ENCODE data around the gene PRAMEF12. TPM values are rescaled to one million over a fixed set of nuclear protein-coding genes. Genes with fewer than 3 reads are reported as not detected.
"Not testable (repeated sequence)": the region's sequence is repeated elsewhere in the genome, so short reads cannot be mapped to it uniquely, and the experiment has no call there.

The PRAMEF12 gene
- total RNA-seq (2014; rRNA removed; shearing (Covaris generic)): not detected in 2 replicates

GRCh38 chr1:12773438-12773837 lies at the start of gene PRAMEF12:
TSS of gene PRAMEF12 (plus strand) at chr1:12773738. CDS start at chr1:12774868, 1,130 bp downstream.
- no peak within 1 kb of the TSS for H3K4me3 ChIP-seq
- H3K9me3 ChIP-seq (replicated peaks): no peaks in the 10 kb centered on the region
- H3K4me1 ChIP-seq: no peaks in the 10 kb centered on the region
- H3K27me3 ChIP-seq: peaks cover 11% of the 10 kb centered on the region; the same call in 1 of the 2 replicates
- no peak within 1 kb of the TSS for H3K27ac ChIP-seq
- no peak for DNase-seq
- H3K36me3 ChIP-seq: no peaks in the 10 kb centered on the region

- H3K4me3 ChIP-seq: no peak overlapping the region
- no peak for DNase-seq
- no peak overlapping the region for H3K27ac ChIP-seq
- no peaks in the 10 kb centered on the region for H3K36me3 ChIP-seq
- no peaks in the 10 kb centered on the region for H3K4me1 ChIP-seq
- H3K27me3 ChIP-seq: no peaks in the 10 kb centered on the region; the same call in 1 of the 2 replicates
- H3K9me3 ChIP-seq (replicated peaks): no peaks in the 10 kb centered on the region; the same call in 1 of the 2 replicates
Observed at GRCh38 chr1:12728391-12728790, 45.1 kb upstream of the PRAMEF12 start.

GRCh38 chr1:12730156-12730555 lies 43.4 kb upstream of the PRAMEF12 start:
- DNase-seq: no peak
- Histone ChIP-seq H3K27ac (no peak overlapping the region), H3K27me3 (no peaks in the 10 kb centered on the region)

GRCh38 chr1:12731084-12731483 lies 42.5 kb upstream of the PRAMEF12 start:
- H3K27me3 ChIP-seq; H3K9me3 ChIP-seq (replicated peaks); H3K36me3 ChIP-seq; H3K4me3 ChIP-seq; DNase-seq; H3K4me1 ChIP-seq; H3K27ac ChIP-seq: not testable (repeated sequence)

More at GRCh38 chr1:12730156-12730555, 43.4 kb upstream of the PRAMEF12 start:
- H3K4me1 ChIP-seq: no peaks in the 10 kb centered on the region
- H3K4me3 ChIP-seq: no peak overlapping the region
- H3K9me3 ChIP-seq (replicated peaks): no peaks in the 10 kb centered on the region; the same call in 1 of the 2 replicates
- H3K36me3 ChIP-seq: no peaks in the 10 kb centered on the region

GRCh38 chr1:12734651-12735050 lies 38.9 kb upstream of the PRAMEF12 start:
- no peaks in the 10 kb centered on the region; the same call in 1 of the 2 replicates for H3K9me3 ChIP-seq (replicated peaks)
- no peak for DNase-seq

GRCh38 chr1:12738934-12739333 lies 34.6 kb upstream of the PRAMEF12 start:
- no peak for DNase-seq
- Histone ChIP-seq H3K36me3 (no peaks in the 10 kb centered on the region), H3K27ac (no peak overlapping the region), H3K27me3 (no peaks in the 10 kb centered on the region), H3K9me3 (replicated peaks) (no peaks in the 10 kb centered on the region), H3K4me1 (no peaks in the 10 kb centered on the region), H3K4me3 (no peak overlapping the region)

More at GRCh38 chr1:12734651-12735050, 38.9 kb upstream of the PRAMEF12 start:
- no peaks in the 10 kb centered on the region for H3K4me1 ChIP-seq
- H3K27ac ChIP-seq: no peak overlapping the region
- H3K36me3 ChIP-seq: no peaks in the 10 kb centered on the region
- H3K27me3 ChIP-seq: no peaks in the 10 kb centered on the region
- H3K4me3 ChIP-seq: no peak overlapping the region

- Histone ChIP-seq H3K27ac (no peak overlapping the region), H3K4me3 (no peak overlapping the region), H3K4me1 (no peaks in the 10 kb centered on the region), H3K27me3 (no peaks in the 10 kb centered on the region), H3K9me3 (replicated peaks) (no peaks in the 10 kb centered on the region), H3K36me3 (no peaks in the 10 kb centered on the region)
- DNase-seq: no peak
Observed at GRCh38 chr1:12739613-12740012, 33.9 kb upstream of the PRAMEF12 start.

- Histone ChIP-seq H3K4me3 (no peak overlapping the region), H3K27ac (no peak overlapping the region), H3K4me1 (no peaks in the 10 kb centered on the region), H3K27me3 (no peaks in the 10 kb centered on the region), H3K36me3 (no peaks in the 10 kb centered on the region), H3K9me3 (replicated peaks) (no peaks in the 10 kb centered on the region)
- DNase-seq: no peak
Observed at GRCh38 chr1:12741946-12742345, 31.6 kb upstream of the PRAMEF12 start.

GRCh38 chr1:12745126-12745991 lies 28.2 kb upstream of the PRAMEF12 start:
- H3K27me3 ChIP-seq: no peaks in the 10 kb centered on the region
- DNase-seq: no peak
- no peak overlapping the region for H3K27ac ChIP-seq
- no peaks in the 10 kb centered on the region for H3K36me3 ChIP-seq
- no peaks in the 10 kb centered on the region for H3K4me1 ChIP-seq
- H3K4me3 ChIP-seq: no peak overlapping the region
- 0 out of 2 replicates have a peak, but pooled peaks cover 2% of the 10 kb centered on the region for H3K9me3 ChIP-seq (replicated peaks)

- DNase-seq: no peak
- Histone ChIP-seq H3K36me3 (no peaks in the 10 kb centered on the region), H3K9me3 (replicated peaks) (0 out of 2 replicates have a peak, but pooled peaks cover 2% of the 10 kb centered on the region), H3K4me3 (no peak within 1 kb of the TSS), H3K4me1 (no peaks in the 10 kb centered on the region), H3K27me3 (no peaks in the 10 kb centered on the region), H3K27ac (no peak within 1 kb of the TSS)
Observed at GRCh38 chr1:12745992-12746323, 27.6 kb upstream of the PRAMEF12 start, which contains the start of gene CFAP107. TSS of gene CFAP107 (plus strand) at chr1:12746200. CDS start at chr1:12746431, 231 bp downstream.

- no peak for DNase-seq
- no peaks in the 10 kb centered on the region for H3K4me1 ChIP-seq
- H3K9me3 ChIP-seq (replicated peaks): 0 out of 2 replicates have a peak, but pooled peaks cover 2% of the 10 kb centered on the region
- H3K27ac ChIP-seq: no peak overlapping the region
- H3K36me3 ChIP-seq: no peaks in the 10 kb centered on the region
- H3K4me3 ChIP-seq: no peak overlapping the region
- no peaks in the 10 kb centered on the region for H3K27me3 ChIP-seq
Observed at GRCh38 chr1:12748778-12749355, 24.7 kb upstream of the PRAMEF12 start.

GRCh38 chr1:12754738-12755137 lies 18.8 kb upstream of the PRAMEF12 start:
- no peaks in the 10 kb centered on the region for H3K36me3 ChIP-seq
- H3K9me3 ChIP-seq (replicated peaks): 0 out of 2 replicates have a peak, but pooled peaks cover under 1% of the 10 kb centered on the region
- H3K4me1 ChIP-seq: no peaks in the 10 kb centered on the region
- no peak for DNase-seq
- no peak overlapping the region for H3K4me3 ChIP-seq
- no peak overlapping the region for H3K27ac ChIP-seq
- H3K27me3 ChIP-seq: peaks cover 8% of the 10 kb centered on the region; the same call in 1 of the 2 replicates

- Histone ChIP-seq H3K36me3 (no peaks in the 10 kb centered on the region), H3K9me3 (replicated peaks) (no peaks in the 10 kb centered on the region), H3K27ac (no peak overlapping the region), H3K27me3 (peaks cover 8% of the 10 kb centered on the region; the same call in 1 of the 2 replicates), H3K4me3 (no peak overlapping the region), H3K4me1 (no peaks in the 10 kb centered on the region)
- DNase-seq: no peak
Observed at GRCh38 chr1:12756273-12756672, 17.3 kb upstream of the PRAMEF12 start.

GRCh38 chr1:12756768-12757413 lies 16.6 kb upstream of the PRAMEF12 start:
- H3K27me3 ChIP-seq: peaks cover 8% of the 10 kb centered on the region; the same call in 1 of the 2 replicates
- no peaks in the 10 kb centered on the region for H3K4me1 ChIP-seq
- no peaks in the 10 kb centered on the region for H3K9me3 ChIP-seq (replicated peaks)
- H3K4me3 ChIP-seq: no peak overlapping the region
- H3K27ac ChIP-seq: no peak overlapping the region
- DNase-seq: no peak
- no peaks in the 10 kb centered on the region for H3K36me3 ChIP-seq

- Histone ChIP-seq H3K36me3 (no peaks in the 10 kb centered on the region), H3K4me1 (no peaks in the 10 kb centered on the region), H3K27me3 (peaks cover 8% of the 10 kb centered on the region; the same call in 1 of the 2 replicates), H3K9me3 (replicated peaks) (no peaks in the 10 kb centered on the region), H3K4me3 (no peak overlapping the region), H3K27ac (no peak overlapping the region)
- DNase-seq: no peak
Observed at GRCh38 chr1:12757836-12758235, 15.7 kb upstream of the PRAMEF12 start.

Data from SJCRH30 (cell line).